Muscle layer of duodenum (tissue), 2 donors: Measurements from ENCODE around the gene MOB1B.
"Not testable (repeated sequence)": the region's sequence is repeated elsewhere in the genome, so short reads cannot be mapped to it uniquely, and the experiment has no call there.

Source experiments
- H3K27ac ChIP-seq: one replicate; pipeline ENCODE4 v1.7.0; 2013; ENCODE audit warnings: mild to moderate bottlenecking, low read length
- H3K27me3 ChIP-seq: one replicate; pipeline ENCODE4 v1.7.0; 2013; ENCODE audit warnings: low read depth, mild to moderate bottlenecking, control low read depth, low read length
- H3K36me3 ChIP-seq, 2 donors: one replicate each; pipeline ENCODE4 v1.7.0; 2013; ENCODE audit warnings: low read length in 2 of 2, control low read depth in 1 of 2, mild to moderate bottlenecking in 1 of 2; ENCODE audit not compliant: insufficient read depth in 2 of 2, control insufficient read depth in 1 of 2
- H3K4me1 ChIP-seq, 2 donors: one replicate each; pipeline ENCODE4 v1.7.0; 2013; ENCODE audit warnings: low read length in 2 of 2, mild to moderate bottlenecking in 2 of 2, control low read depth in 1 of 2, moderate library complexity in 1 of 2; ENCODE audit not compliant: insufficient read depth in 2 of 2, control insufficient read depth in 1 of 2
- H3K4me3 ChIP-seq, 2 donors: one replicate each; pipeline ENCODE4 v1.7.0; 2013; ENCODE audit warnings: low read length in 2 of 2, low read depth in 1 of 2, mild to moderate bottlenecking in 1 of 2
- H3K9me3 ChIP-seq, 2 donors: one replicate each; pipeline ENCODE4 v1.7.0; 2013; ENCODE audit warnings: low read length in 2 of 2, control low read depth in 1 of 2, mild to moderate bottlenecking in 1 of 2; ENCODE audit not compliant: control insufficient read depth in 1 of 2
- donor health status: healthy.

The MOB1B gene

GRCh38 chr4:70996018-70996360 is 93.8 kb downstream of the MOB1B start:
- Histone ChIP-seq H3K4me3 (no peak overlapping the region), H3K36me3 (peaks cover 0 to 3% of the 10 kb centered on the region in 2 donors), H3K9me3 (no peaks in the 10 kb centered on the region), H3K4me1 (peaks cover 0 to 30% of the 10 kb centered on the region in 2 donors), H3K27ac (no peak overlapping the region), H3K27me3 (no peaks in the 10 kb centered on the region)

- Histone ChIP-seq H3K27me3 (no peaks in the 10 kb centered on the region), H3K27ac (no peak overlapping the region), H3K4me1 (peaks cover 0 to 30% of the 10 kb centered on the region in 2 donors), H3K9me3 (peaks cover 0 to 2% of the 10 kb centered on the region in 2 donors), H3K36me3 (peaks cover 0 to 3% of the 10 kb centered on the region in 2 donors), H3K4me3 (no peak overlapping the region)
Observed at GRCh38 chr4:70997036-70997435, 94.9 kb downstream of the MOB1B start.

- no peak overlapping the region for H3K4me3 ChIP-seq
- peaks cover 0 to 2% of the 10 kb centered on the region in 2 donors for H3K9me3 ChIP-seq
- peaks cover 0 to 26% of the 10 kb centered on the region in 2 donors for H3K4me1 ChIP-seq
- no peak overlapping the region for H3K27ac ChIP-seq
- no peaks in the 10 kb centered on the region for H3K27me3 ChIP-seq
- H3K36me3 ChIP-seq, result peaks cover 0 to 3% of the 10 kb centered on the region in 2 donors
Observed at GRCh38 chr4:70997546-70997945, 95.4 kb downstream of the MOB1B start.

GRCh38 chr4:70999639-71000038 is 97.5 kb downstream of the MOB1B start:
- peaks cover 0 to 15% of the 10 kb centered on the region in 2 donors for H3K4me1 ChIP-seq
- H3K27ac ChIP-seq, H3K36me3 ChIP-seq, H3K9me3 ChIP-seq, H3K4me3 ChIP-seq, H3K27me3 ChIP-seq: not testable (repeated sequence)

GRCh38 chr4:71001363-71001762 is 99.2 kb downstream of the MOB1B start:
- not testable (repeated sequence) for H3K27ac ChIP-seq, H3K4me3 ChIP-seq, H3K4me1 ChIP-seq, H3K27me3 ChIP-seq, H3K36me3 ChIP-seq, H3K9me3 ChIP-seq

GRCh38 chr4:71004281-71004851 is 102.2 kb downstream of the MOB1B start:
- Histone ChIP-seq H3K36me3 (peaks cover 0 to 3% of the 10 kb centered on the region in 2 donors), H3K9me3 (peaks cover 0 to 2% of the 10 kb centered on the region in 2 donors), H3K4me3 (no peak overlapping the region), H3K27ac (no peak overlapping the region), H3K27me3 (no peaks in the 10 kb centered on the region), H3K4me1 (no peaks in the 10 kb centered on the region)

GRCh38 chr4:71005025-71005424 is 102.9 kb downstream of the MOB1B start:
- not testable (repeated sequence) for H3K4me3 ChIP-seq, H3K9me3 ChIP-seq, H3K36me3 ChIP-seq, H3K27ac ChIP-seq, H3K4me1 ChIP-seq, H3K27me3 ChIP-seq

- peaks cover 0 to 2% of the 10 kb centered on the region in 2 donors for H3K9me3 ChIP-seq
- H3K4me3 ChIP-seq, result no peak overlapping the region
- no peaks in the 10 kb centered on the region for H3K36me3 ChIP-seq
- no peaks in the 10 kb centered on the region for H3K4me1 ChIP-seq
- H3K27me3 ChIP-seq, result no peaks in the 10 kb centered on the region
- no peak overlapping the region for H3K27ac ChIP-seq
Observed at GRCh38 chr4:71006203-71006907, 104.2 kb downstream of the MOB1B start.

GRCh38 chr4:71008196-71008595 is 106.0 kb downstream of the MOB1B start:
- no peaks in the 10 kb centered on the region for H3K27me3 ChIP-seq
- no peaks in the 10 kb centered on the region for H3K9me3 ChIP-seq
- H3K27ac ChIP-seq, result no peak overlapping the region
- H3K4me3 ChIP-seq, result no peak overlapping the region
- H3K36me3 ChIP-seq, result no peaks in the 10 kb centered on the region
- H3K4me1 ChIP-seq, result no peaks in the 10 kb centered on the region

- H3K36me3 ChIP-seq, result no peaks in the 10 kb centered on the region
- no peaks in the 10 kb centered on the region for H3K27me3 ChIP-seq
- H3K4me3 ChIP-seq, result no peak overlapping the region
- no peaks in the 10 kb centered on the region for H3K4me1 ChIP-seq
- no peak overlapping the region for H3K27ac ChIP-seq
- H3K9me3 ChIP-seq, result no peaks in the 10 kb centered on the region
Observed at GRCh38 chr4:71009086-71009485, 106.9 kb downstream of the MOB1B start.

- Histone ChIP-seq H3K27ac (no peak overlapping the region), H3K4me3 (no peak overlapping the region), H3K4me1 (no peaks in the 10 kb centered on the region), H3K9me3 (no peaks in the 10 kb centered on the region), H3K36me3 (no peaks in the 10 kb centered on the region), H3K27me3 (no peaks in the 10 kb centered on the region)
Observed at GRCh38 chr4:71009890-71010588, 107.9 kb downstream of the MOB1B start.
